Transverse colon (tissue), 4 donors: Measurements from ENCODE around the gene TRABD2B. TPM values are rescaled to one million over a fixed set of nuclear protein-coding genes. Genes with fewer than 3 reads are reported as not detected.

ENCODE experiments used
- DNase-seq: peaks from one replicate; pipeline ENCODE4 v3.0.0-alpha.2; 2019
- H3K27ac ChIP-seq, 4 donors: fragments of 200-600 bp; sonication (generic); 2 replicates each; pipeline ENCODE4 v1.5.1; 2016 to 2018; ENCODE audit warnings: inconsistent platforms in 4 of 4
- H3K27me3 ChIP-seq: fragments of 200-600 bp; sonication (generic); 2 replicates; pipeline ENCODE4 v1.5.1; 2017; ENCODE audit warnings: inconsistent platforms
- H3K36me3 ChIP-seq, 4 donors: fragments of 200-600 bp; sonication (generic); 2 replicates each; pipeline ENCODE4 v1.5.1; 2017 to 2019; ENCODE audit warnings: inconsistent platforms in 4 of 4
- H3K4me1 ChIP-seq, 4 donors: fragments of 200-600 bp; sonication (generic); 2 replicates each; pipeline ENCODE4 v1.5.1; 2017 to 2020; ENCODE audit warnings: inconsistent platforms in 4 of 4
- H3K4me3 ChIP-seq, 4 donors: fragments of 200-600 bp; sonication (generic); 1 replicate in 1 of 4; 2 replicates in 3 of 4; pipeline versions ENCODE4 v1.5.1 to v1.6.1; 2017 to 2019; ENCODE audit warnings: inconsistent platforms in 4 of 4
- H3K9me3 ChIP-seq, 2 donors: fragments of 200-600 bp; sonication (generic); 2 replicates each; pipeline ENCODE4 v1.5.1; 2017 to 2019; ENCODE audit warnings: inconsistent platforms in 2 of 2
- CTCF ChIP-seq, 5 experiments: fragments of 200-600 bp in 3 of 5; fragments of 450-650 bp in 2 of 5; sonication (generic) in 3 of 5; IDR thresholded peaks; 1 replicate in 2 of 5; 2 replicates in 3 of 5; pipeline ENCODE4 v1.5.1; 2016 to 2017; ENCODE audit warnings: antibody characterized with exemption in 5 of 5, inconsistent platforms in 3 of 5, mild to moderate bottlenecking in 2 of 5, moderate library complexity in 1 of 5
- EP300 ChIP-seq: sonication (generic); formaldehyde crosslinking; IDR thresholded peaks from one replicate; pipeline ENCODE4 v1.6.1; 2017; ENCODE audit warnings: antibody characterized with exemption, low read depth
- POLR2A ChIP-seq: fragments of 450-650 bp; IDR thresholded peaks from one replicate; pipeline ENCODE4 v1.6.1; 2016; ENCODE audit warnings: antibody characterized with exemption, mild to moderate bottlenecking, moderate library complexity
- POLR2AphosphoS5 ChIP-seq, 3 donors: sonication (generic); formaldehyde crosslinking; IDR thresholded peaks; one replicate each; pipeline ENCODE4 v1.6.1; 2016; ENCODE audit warnings: antibody characterized with exemption in 3 of 3
- WGBS, 2 donors: methylation state at CpG; one replicate each; pipeline ENCODE4 v1.1.5; 2018; ENCODE audit warnings: low coverage in 1 of 2; 5-methylcytosine and 5-hydroxymethylcytosine counted together
- in situ Hi-C, 4 donors: fragments of 200-750 bp; cut with MboI; loops; one replicate each; pipeline versions ENCODE4 v1.15.0 to v1.15.1; 2017; ENCODE audit warnings: low sequenced_read_pairs in 3 of 4, low pct_ligation_motif_present in 1 of 4, low pct_unique_long_range_greater_than_20kb in 1 of 4
- intact Hi-C: fragments of 100-400 bp; cut with DNase I; formaldehyde crosslinking; loops from one replicate; pipeline ENCODE4 v1.15.1; 2023; ENCODE audit warnings: low total_unique reads
- total RNA-seq, 4 donors: library from RNA; depleted of rRNA; stranded (reverse); fragments of >200 nt; gene quantifications; one replicate each; pipeline ENCODE4 v1.1.0, GENCODE V29; 2016

The TRABD2B gene
- total RNA-seq, 4 donors from 2014 or later, result 0.27 to 0.48 (median 0.37) TPM; not detected in 1

DNA sequence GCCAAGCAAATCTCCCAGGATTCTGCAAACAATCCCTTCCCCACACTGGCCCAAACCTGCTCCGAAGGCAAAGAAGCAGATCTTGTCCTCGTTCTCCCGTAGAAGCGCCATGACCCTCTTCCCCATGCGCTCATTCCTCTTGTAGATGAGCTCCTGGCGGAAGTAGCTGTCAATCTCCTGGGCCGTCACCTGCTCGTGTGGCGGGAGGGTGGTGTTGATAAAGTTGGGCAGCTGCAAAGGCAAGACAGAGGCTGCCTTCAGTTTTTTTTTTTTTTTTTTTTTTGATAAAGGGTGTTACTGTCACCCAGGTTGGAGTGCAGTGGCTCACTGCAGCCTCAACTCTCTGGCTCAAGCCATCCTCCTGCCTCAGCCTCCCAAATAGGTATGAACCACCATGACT lies 202.7 kb downstream of the TRABD2B start:
- intact Hi-C loops (no loop called here), in situ Hi-C loops (no loop called here)
- WGBS, 2 donors, result 94 to 95% methylated on average over 4 to 9 of the region's 9 CpGs
- H3K27ac ChIP-seq, result no peak overlapping the region
- H3K36me3 ChIP-seq, result no peaks in the 10 kb centered on the region
- H3K4me1 ChIP-seq, result no peaks in the 10 kb centered on the region
- H3K4me3 ChIP-seq, result no peak overlapping the region
- no peak for TF ChIP-seq EP300
- no peak for TF ChIP-seq POLR2A
- TF ChIP-seq CTCF (IDR thresholded peaks at IDR 0.05), result no peak
- no peak for TF ChIP-seq POLR2AphosphoS5 (IDR thresholded peaks at IDR 0.05)
- DNase-seq, result no peak
- H3K27me3 ChIP-seq, result no peaks in the 10 kb centered on the region
- H3K9me3 ChIP-seq, result no peaks in the 10 kb centered on the region

GRCh38 chr1:47794081-47794480 lies 203.1 kb downstream of the TRABD2B start:
- in situ Hi-C loops, result no loop called here
- Histone ChIP-seq H3K9me3 (no peaks in the 10 kb centered on the region), H3K27ac (no peak overlapping the region), H3K36me3 (no peaks in the 10 kb centered on the region), H3K4me3 (no peak overlapping the region), H3K4me1 (no peaks in the 10 kb centered on the region), H3K27me3 (no peaks in the 10 kb centered on the region)
- intact Hi-C loops, result no loop called here
- no peak for TF ChIP-seq POLR2AphosphoS5 (IDR thresholded peaks at IDR 0.05)
- no peak for TF ChIP-seq POLR2A
- TF ChIP-seq CTCF (IDR thresholded peaks at IDR 0.05), result no peak
- no peak for TF ChIP-seq EP300
- no peak for DNase-seq
- 74 to 88% methylated on average over 1 to 5 of the region's 5 CpGs for WGBS, 2 donors

GRCh38 chr1:47793563-47793962 lies 203.6 kb downstream of the TRABD2B start:
- intact Hi-C loops, result no loop called here
- Histone ChIP-seq H3K27me3 (no peaks in the 10 kb centered on the region), H3K4me1 (no peaks in the 10 kb centered on the region), H3K4me3 (no peak overlapping the region), H3K36me3 (no peaks in the 10 kb centered on the region), H3K9me3 (no peaks in the 10 kb centered on the region), H3K27ac (no peak overlapping the region)
- TF ChIP-seq EP300, result no peak
- in situ Hi-C loops, result no loop called here
- no peak for DNase-seq

DNA sequence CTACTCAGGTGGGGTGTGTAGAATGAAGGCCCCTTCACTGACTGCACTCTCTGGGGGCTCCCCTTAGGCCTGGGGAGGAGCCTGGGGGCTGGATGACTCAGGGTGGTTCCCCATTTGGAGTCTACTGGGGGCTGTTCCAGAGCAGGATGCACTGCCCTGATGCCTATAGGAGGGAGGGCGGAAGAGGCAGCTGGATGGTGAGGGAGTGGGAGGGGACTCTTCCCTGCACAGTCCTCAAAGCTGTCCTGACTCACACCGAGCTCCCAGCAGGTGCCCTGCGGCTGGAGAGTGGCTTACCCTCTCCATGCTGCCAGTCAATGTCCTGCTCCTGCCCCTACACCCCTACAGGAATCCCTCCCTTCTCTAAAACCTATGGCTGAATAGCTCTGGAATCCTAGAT lies 204.4 kb downstream of the TRABD2B start:
- DNase-seq, result no peak
- Histone ChIP-seq H3K27me3 (no peaks in the 10 kb centered on the region), H3K4me1 (no peaks in the 10 kb centered on the region), H3K4me3 (no peak overlapping the region), H3K36me3 (no peaks in the 10 kb centered on the region), H3K27ac (no peak overlapping the region), H3K9me3 (no peaks in the 10 kb centered on the region)
- 88 to 100% methylated on average over 1 to 3 of the region's 3 CpGs for WGBS, 2 donors
- in situ Hi-C loops (no loop called here), intact Hi-C loops (no loop called here)
- TF ChIP-seq CTCF (IDR thresholded peaks at IDR 0.05), result no peak
- no peak for TF ChIP-seq POLR2A
- no peak for TF ChIP-seq EP300
- TF ChIP-seq POLR2AphosphoS5 (IDR thresholded peaks at IDR 0.05), result no peak

- no peak for TF ChIP-seq CTCF (IDR thresholded peaks at IDR 0.05)
- TF ChIP-seq POLR2A, result no peak
- TF ChIP-seq EP300, result no peak
- no peak for TF ChIP-seq POLR2AphosphoS5 (IDR thresholded peaks at IDR 0.05)
These were observed 205.1 kb downstream of the TRABD2B start for GRCh38 chr1:47791879-47792608.

More at GRCh38 chr1:47791879-47792608, 205.1 kb downstream of the TRABD2B start:
- H3K4me1 ChIP-seq, result no peaks in the 10 kb centered on the region
- no peak for DNase-seq
- H3K27ac ChIP-seq, result no peak overlapping the region
- no peaks in the 10 kb centered on the region for H3K27me3 ChIP-seq
- H3K9me3 ChIP-seq, result no peaks in the 10 kb centered on the region
- in situ Hi-C loops, result no loop called here
- H3K36me3 ChIP-seq, result no peaks in the 10 kb centered on the region
- 88 to 96% methylated on average over 3 to 7 of the region's 7 CpGs for WGBS, 2 donors
- no peak overlapping the region for H3K4me3 ChIP-seq
- intact Hi-C loops, result no loop called here
